Lung (tissue), 12 donors: ENCODE data around the gene ETV3. TPM values are rescaled to one million over a fixed set of nuclear protein-coding genes. Genes with fewer than 3 reads are reported as not detected.

Source experiments
- ATAC-seq: fragments of 200-7000 bp; cut with Tn5 transposase; one replicate; pipeline ENCODE4 v1.9.1; 2020; ENCODE audit warnings: moderate number of reproducible peaks; ENCODE audit not compliant: insufficient read depth, low FRiP score
- DNase-seq, 3 donors: peaks; one replicate each; pipeline ENCODE4 v3.0.0-alpha.2; 2013 to 2017
- H3K27ac ChIP-seq, 2 donors: one replicate each; pipeline ENCODE4 v1.5.1; 2013; ENCODE audit warnings: mild to moderate bottlenecking in 2 of 2, moderate library complexity in 2 of 2, control low read depth in 1 of 2, inconsistent platforms in 1 of 2, low read depth in 1 of 2, low read length in 1 of 2
- H3K27me3 ChIP-seq, 3 donors: one replicate each; pipeline ENCODE4 v1.5.1; 2013; ENCODE audit warnings: low read length in 2 of 3; ENCODE audit not compliant: control insufficient read depth in 3 of 3, insufficient read depth in 3 of 3
- H3K36me3 ChIP-seq, 4 donors: one replicate each; pipeline ENCODE4 v1.5.1; 2013; ENCODE audit warnings: low read length in 4 of 4, mild to moderate bottlenecking in 1 of 4, moderate library complexity in 1 of 4; ENCODE audit not compliant: control insufficient read depth in 4 of 4, insufficient read depth in 4 of 4
- H3K4me1 ChIP-seq, 5 donors: one replicate each; pipeline ENCODE4 v1.5.1; 2013; ENCODE audit warnings: low read length in 5 of 5, mild to moderate bottlenecking in 2 of 5, moderate library complexity in 1 of 5; ENCODE audit not compliant: control insufficient read depth in 5 of 5, insufficient read depth in 5 of 5
- H3K4me3 ChIP-seq: one replicate; pipeline ENCODE4 v1.5.1; 2013; ENCODE audit warnings: mild to moderate bottlenecking, control low read depth, moderate library complexity
- H3K9ac ChIP-seq, 2 donors: one replicate each; pipeline ENCODE4 v1.5.1; 2013; ENCODE audit warnings: low read length in 2 of 2, control low read depth in 1 of 2; ENCODE audit not compliant: insufficient read depth in 1 of 2
- H3K9me3 ChIP-seq, 4 donors: one replicate each; pipeline ENCODE4 v1.5.1; 2013; ENCODE audit warnings: low read length in 3 of 4, mild to moderate bottlenecking in 1 of 4, moderate library complexity in 1 of 4; ENCODE audit not compliant: control insufficient read depth in 4 of 4, insufficient read depth in 3 of 4
- WGBS, 2 donors: extraction: QIAGEN DNeasy Blood & Tissue Kit; methylation state at CpG; one replicate each; pipeline ENCODE4 v1.1.7; 2013; 5-methylcytosine and 5-hydroxymethylcytosine counted together
- polyA plus RNA-seq, 2 donors: library from polyadenylated mRNA; stranded (reverse); fragments of 200-250 nt; gene quantifications; one replicate each; pipeline ENCODE4 v1.2.1, GENCODE V29; 2013
- total RNA-seq, 2 donors: library from RNA; depleted of rRNA in 1 of 2; stranded (reverse); fragments of >200 nt in 1 of 2; gene quantifications; one replicate each; pipeline ENCODE4 v1.2.1, GENCODE V29; 2014 to 2021
- TF ChIP-seq, protein P1 (sequence below): IDR thresholded peaks from 2 replicates; pipeline ENCODE4 v1.5.1; 2012; ENCODE audit warnings: mild to moderate bottlenecking; ENCODE audit errors: control extremely low read depth, extremely low read depth
- donor health status: control.
- donor health status: control.
- donor health status: Bipolar disorder and iron deficiency.
- donor health status: healthy.
- donor health status: DM: yes; HTN: yes; CAD: no.

ETV3 gene
- total and polyA plus RNA-seq, 4 donors: 7.9 to 31.5 (median 19.3) TPM

DNA sequence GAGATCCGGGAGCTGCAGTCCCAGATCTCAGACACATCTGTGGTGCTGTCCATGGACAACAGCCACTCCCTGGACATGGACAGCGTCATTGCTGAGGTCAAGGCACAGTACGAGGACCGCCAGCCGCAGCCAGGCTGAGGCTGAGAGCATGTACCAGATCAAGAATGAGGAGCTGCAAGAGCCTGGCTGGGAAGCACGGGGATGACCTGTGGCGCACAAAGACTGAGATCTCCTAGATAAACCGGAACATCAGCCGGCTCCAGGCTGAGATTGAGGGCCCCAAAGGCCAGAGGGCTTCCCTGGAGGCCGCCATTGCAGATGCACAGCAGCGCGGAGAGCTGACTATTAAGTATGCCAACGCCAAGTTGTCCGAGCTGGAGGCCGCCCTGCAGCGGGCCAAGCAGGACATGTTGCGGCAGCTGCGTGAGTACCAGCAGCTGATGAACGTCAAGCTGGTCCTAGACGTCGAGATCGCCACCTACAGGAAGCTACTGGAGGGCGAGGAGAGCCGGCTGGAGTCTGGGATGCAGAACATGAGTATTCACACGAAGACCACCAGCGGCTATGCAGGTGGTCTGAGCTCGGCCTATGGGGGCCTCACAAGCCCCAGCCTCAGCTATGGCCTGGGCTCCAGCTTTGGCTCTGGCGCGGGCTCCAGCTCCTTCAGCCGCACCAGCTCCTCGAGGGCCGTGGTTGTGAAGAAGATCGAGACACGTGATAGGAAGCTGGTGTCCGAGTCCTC lies 64.1 kb downstream of the ETV3 start:
- peaks cover 0 to 5% (median 2%) of the 10 kb centered on the region in 3 donors for H3K27me3 ChIP-seq
- no peaks in the 10 kb centered on the region for H3K4me1 ChIP-seq
- H3K27ac ChIP-seq: no peak overlapping the region
- ATAC-seq (no peak), DNase-seq (peak; percentile 78 to 85 (median 81))
- no peak overlapping the region for H3K4me3 ChIP-seq
- no peaks in the 10 kb centered on the region for H3K9me3 ChIP-seq
- TF ChIP-seq, protein P1, sequence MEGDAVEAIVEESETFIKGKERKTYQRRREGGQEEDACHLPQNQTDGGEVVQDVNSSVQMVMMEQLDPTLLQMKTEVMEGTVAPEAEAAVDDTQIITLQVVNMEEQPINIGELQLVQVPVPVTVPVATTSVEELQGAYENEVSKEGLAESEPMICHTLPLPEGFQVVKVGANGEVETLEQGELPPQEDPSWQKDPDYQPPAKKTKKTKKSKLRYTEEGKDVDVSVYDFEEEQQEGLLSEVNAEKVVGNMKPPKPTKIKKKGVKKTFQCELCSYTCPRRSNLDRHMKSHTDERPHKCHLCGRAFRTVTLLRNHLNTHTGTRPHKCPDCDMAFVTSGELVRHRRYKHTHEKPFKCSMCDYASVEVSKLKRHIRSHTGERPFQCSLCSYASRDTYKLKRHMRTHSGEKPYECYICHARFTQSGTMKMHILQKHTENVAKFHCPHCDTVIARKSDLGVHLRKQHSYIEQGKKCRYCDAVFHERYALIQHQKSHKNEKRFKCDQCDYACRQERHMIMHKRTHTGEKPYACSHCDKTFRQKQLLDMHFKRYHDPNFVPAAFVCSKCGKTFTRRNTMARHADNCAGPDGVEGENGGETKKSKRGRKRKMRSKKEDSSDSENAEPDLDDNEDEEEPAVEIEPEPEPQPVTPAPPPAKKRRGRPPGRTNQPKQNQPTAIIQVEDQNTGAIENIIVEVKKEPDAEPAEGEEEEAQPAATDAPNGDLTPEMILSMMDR: peak; percentile 39
- 26 to 29% methylated on average over 35 of the region's 35 CpGs for WGBS, 2 donors
- no peak overlapping the region for H3K9ac ChIP-seq
- H3K36me3 ChIP-seq: no peaks in the 10 kb centered on the region

Other genes with a start within 250 kb of the ETV3 start
- 10 to 100 TPM; 15.1 to 15.3 TPM for gene PEAR1, start 244.7 kb downstream of the ETV3 start, total RNA-seq
- gene PEAR1, start 244.7 kb downstream of the ETV3 start, polyA plus RNA-seq: 10 to 100 TPM in 1 of 2 donors, 1 to 10 TPM in 1; 7.6 to 10.7 TPM
- gene LRRC71, start 217.8 kb downstream of the ETV3 start, total RNA-seq: 10 to 100 TPM in 1 of 2 donors, 1 to 10 TPM in 1; 4.9 to 17.2 TPM
- gene LRRC71, start 217.8 kb downstream of the ETV3 start, polyA plus RNA-seq: 1 to 10 TPM; 3.4 to 3.5 TPM
- gene ARHGEF11, start 92.7 kb downstream of the ETV3 start, total RNA-seq: 10 to 100 TPM; 35.2 to 44.1 TPM
- gene ARHGEF11, start 92.7 kb downstream of the ETV3 start, polyA plus RNA-seq: 10 to 100 TPM; 14.2 to 28.7 TPM
- gene ETV3L, start 38.6 kb downstream of the ETV3 start, total RNA-seq: not detected
- gene ETV3L, start 38.6 kb downstream of the ETV3 start, polyA plus RNA-seq: under 1 TPM in 1 of 2 donors, not detected in 1; 0.05 TPM